Duodenal mucosa (tissue), 2 donors: ENCODE measurements around the gene TMEM219.
"Not testable (repeated sequence)": the region's sequence is repeated elsewhere in the genome, so short reads cannot be mapped to it uniquely, and the experiment has no call there.

Experiments
- H3K27ac ChIP-seq: one replicate; pipeline ENCODE4 v1.7.0; 2013; ENCODE audit warnings: low read depth, low read length
- H3K27me3 ChIP-seq, 2 donors: one replicate each; pipeline ENCODE4 v1.7.0; 2013; ENCODE audit warnings: low read length in 2 of 2, control low read depth in 1 of 2; ENCODE audit not compliant: insufficient read depth in 2 of 2, control insufficient read depth in 1 of 2
- H3K36me3 ChIP-seq, 2 donors: one replicate each; pipeline ENCODE4 v1.7.0; 2013; ENCODE audit warnings: low read length in 2 of 2, control low read depth in 1 of 2; ENCODE audit not compliant: insufficient read depth in 2 of 2, control insufficient read depth in 1 of 2
- H3K4me1 ChIP-seq, 2 donors: one replicate each; pipeline ENCODE4 v1.7.0; 2013; ENCODE audit warnings: low read length in 2 of 2, control low read depth in 1 of 2; ENCODE audit not compliant: insufficient read depth in 2 of 2, control insufficient read depth in 1 of 2
- H3K4me3 ChIP-seq, 2 donors: one replicate each; pipeline ENCODE4 v1.7.0; 2013; ENCODE audit warnings: low read length in 2 of 2, low read depth in 1 of 2
- H3K9ac ChIP-seq, 2 donors: one replicate each; pipeline ENCODE4 v1.7.0; 2013; ENCODE audit warnings: low read length in 2 of 2, low read depth in 1 of 2
- H3K9me3 ChIP-seq, 2 donors: one replicate each; pipeline ENCODE4 v1.7.0; 2013; ENCODE audit warnings: low read length in 2 of 2, control low read depth in 1 of 2; ENCODE audit not compliant: control insufficient read depth in 1 of 2

Gene TMEM219

DNA sequence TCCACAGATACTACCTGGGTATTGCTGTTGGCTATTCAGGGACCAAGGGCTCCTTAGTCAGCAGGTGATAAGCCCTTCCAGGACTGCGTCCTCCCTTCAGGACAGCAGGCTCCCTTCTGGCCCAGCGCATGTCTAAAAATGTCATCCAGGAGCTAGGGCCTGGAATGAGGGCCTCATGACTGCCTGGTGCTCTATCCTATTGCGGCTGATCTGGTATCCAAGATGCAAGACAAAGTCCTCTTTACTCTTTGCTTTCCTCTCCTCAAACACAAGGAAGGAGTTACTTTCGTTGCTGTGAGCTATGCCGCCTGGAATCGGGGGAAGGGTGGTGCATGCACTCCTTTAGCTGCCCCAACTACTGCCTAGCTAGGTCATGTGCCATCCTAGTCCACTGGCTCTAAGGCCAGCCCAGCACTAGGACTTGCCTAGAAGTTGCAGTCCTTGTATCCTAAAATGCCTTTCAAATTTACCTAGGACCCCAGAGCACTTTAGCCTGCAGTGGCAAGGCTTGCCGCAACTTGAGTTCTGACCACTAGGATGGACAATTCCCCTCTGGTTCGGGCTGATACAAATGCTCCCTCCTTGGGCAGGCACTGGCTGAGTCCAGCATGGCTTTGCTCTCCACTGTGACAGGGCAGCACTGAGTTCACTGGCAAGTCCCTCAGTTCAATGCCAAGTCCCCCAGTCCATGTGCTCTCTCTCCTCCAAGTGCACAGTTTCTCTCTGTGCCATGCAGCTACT is 10.1 kb upstream of the TMEM219 start:
- H3K9ac ChIP-seq: no peak overlapping the region
- H3K27ac ChIP-seq: no peak overlapping the region
- no peak overlapping the region for H3K4me3 ChIP-seq
- H3K27me3 ChIP-seq: no peaks in the 10 kb centered on the region
- no peaks in the 10 kb centered on the region for H3K36me3 ChIP-seq
- H3K4me1 ChIP-seq: no peaks in the 10 kb centered on the region
- H3K9me3 ChIP-seq: no peaks in the 10 kb centered on the region

DNA sequence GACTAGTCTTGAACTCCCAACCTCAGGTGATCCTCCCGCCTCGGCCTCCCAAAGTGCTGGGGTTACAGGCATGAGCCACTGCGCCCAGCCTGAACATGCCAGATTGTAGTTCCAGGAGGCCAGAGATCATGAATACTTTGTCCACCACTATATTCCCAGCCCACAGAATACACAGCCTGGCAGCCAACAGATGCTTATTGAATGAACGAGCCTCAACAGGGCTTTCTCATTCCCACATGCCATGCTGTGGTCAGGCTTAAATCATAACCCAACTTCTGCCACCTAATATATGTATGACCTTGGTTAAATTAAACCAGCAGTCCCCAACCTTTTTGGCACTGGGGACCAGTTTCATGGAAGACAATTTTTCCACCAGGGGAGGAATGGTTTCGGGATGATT is 3.1 kb upstream of the TMEM219 start:
- Histone ChIP-seq H3K27ac (no peak overlapping the region), H3K36me3 (no peaks in the 10 kb centered on the region), H3K27me3 (no peaks in the 10 kb centered on the region), H3K4me1 (peaks cover 12 to 17% of the 10 kb centered on the region in 2 donors), H3K9me3 (no peaks in the 10 kb centered on the region), H3K9ac (no peak overlapping the region), H3K4me3 (no peak overlapping the region)

DNA sequence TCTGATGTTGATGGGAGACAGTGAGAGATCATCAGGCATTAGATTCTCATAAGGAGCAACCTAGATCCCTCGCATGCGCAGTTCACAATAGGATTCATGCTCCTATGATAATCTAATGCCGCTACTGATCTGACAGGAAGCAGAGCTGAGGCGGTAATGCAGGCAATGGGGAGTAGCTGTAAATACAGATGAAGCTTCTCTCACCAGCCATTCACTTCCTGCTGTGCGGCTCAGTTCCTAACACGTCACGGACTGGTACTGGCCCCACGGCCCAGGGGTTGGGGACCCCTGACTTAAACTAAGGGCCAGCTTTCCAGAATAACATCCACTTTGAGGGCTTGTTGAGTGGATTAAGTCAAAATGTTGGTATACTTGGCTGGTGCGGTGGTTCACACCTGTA is 2.6 kb upstream of the TMEM219 start:
- peaks cover 12 to 17% of the 10 kb centered on the region in 2 donors for H3K4me1 ChIP-seq
- H3K36me3 ChIP-seq: no peaks in the 10 kb centered on the region
- H3K27ac ChIP-seq: no peak overlapping the region
- no peaks in the 10 kb centered on the region for H3K27me3 ChIP-seq
- H3K9me3 ChIP-seq: no peaks in the 10 kb centered on the region
- no peak overlapping the region for H3K4me3 ChIP-seq
- no peak overlapping the region for H3K9ac ChIP-seq

DNA sequence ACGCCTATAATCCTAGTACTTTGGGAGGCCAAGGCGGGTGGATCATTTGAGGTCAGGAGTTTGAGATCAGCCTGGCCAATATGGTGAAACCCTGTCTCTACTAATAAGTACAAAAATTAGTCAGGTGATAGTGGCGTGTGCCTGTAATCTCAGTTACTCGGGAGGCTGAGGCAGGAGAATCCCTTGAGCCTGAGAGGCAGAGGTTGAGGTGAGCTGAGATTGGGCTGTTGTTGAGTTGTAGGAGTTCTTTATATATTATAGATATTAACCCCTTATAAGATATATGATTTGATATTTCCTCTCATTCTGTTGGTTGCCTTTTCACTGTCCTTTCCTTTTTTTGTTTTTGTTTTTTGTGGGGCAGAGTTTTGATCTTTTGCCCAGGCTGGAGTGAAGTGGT is 2.1 kb upstream of the TMEM219 start:
- H3K27me3 ChIP-seq, H3K36me3 ChIP-seq, H3K4me3 ChIP-seq, H3K9me3 ChIP-seq, H3K9ac ChIP-seq, H3K27ac ChIP-seq: not testable (repeated sequence)
- peaks cover 12 to 20% of the 10 kb centered on the region in 2 donors for H3K4me1 ChIP-seq

DNA sequence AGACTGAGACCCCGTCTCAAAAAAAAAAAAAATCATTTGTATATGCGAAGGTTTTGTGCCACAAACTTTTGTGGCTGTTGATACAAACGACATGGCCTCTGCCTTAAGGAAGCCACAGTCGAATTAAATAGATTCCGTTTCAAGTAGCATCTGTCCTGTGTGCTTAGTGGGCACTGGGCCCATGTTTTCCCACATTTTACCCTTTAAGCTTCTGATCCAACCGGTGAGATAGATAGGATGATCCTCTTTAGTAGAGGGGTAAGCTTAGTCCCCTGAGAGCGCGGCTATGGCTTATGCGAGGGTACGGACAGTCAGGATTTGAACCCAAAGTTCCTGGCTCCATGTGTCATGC is 776 bp upstream of the TMEM219 start:
- H3K9ac ChIP-seq: peak overlapping the region; percentile 79 to 96
- H3K4me3 ChIP-seq: peak overlapping the region; percentile 87 to 94
- no peaks in the 10 kb centered on the region for H3K27me3 ChIP-seq
- H3K36me3 ChIP-seq: no peaks in the 10 kb centered on the region
- peaks cover 12 to 23% of the 10 kb centered on the region in 2 donors for H3K4me1 ChIP-seq
- H3K9me3 ChIP-seq: no peaks in the 10 kb centered on the region
- H3K27ac ChIP-seq: no peak overlapping the region

DNA sequence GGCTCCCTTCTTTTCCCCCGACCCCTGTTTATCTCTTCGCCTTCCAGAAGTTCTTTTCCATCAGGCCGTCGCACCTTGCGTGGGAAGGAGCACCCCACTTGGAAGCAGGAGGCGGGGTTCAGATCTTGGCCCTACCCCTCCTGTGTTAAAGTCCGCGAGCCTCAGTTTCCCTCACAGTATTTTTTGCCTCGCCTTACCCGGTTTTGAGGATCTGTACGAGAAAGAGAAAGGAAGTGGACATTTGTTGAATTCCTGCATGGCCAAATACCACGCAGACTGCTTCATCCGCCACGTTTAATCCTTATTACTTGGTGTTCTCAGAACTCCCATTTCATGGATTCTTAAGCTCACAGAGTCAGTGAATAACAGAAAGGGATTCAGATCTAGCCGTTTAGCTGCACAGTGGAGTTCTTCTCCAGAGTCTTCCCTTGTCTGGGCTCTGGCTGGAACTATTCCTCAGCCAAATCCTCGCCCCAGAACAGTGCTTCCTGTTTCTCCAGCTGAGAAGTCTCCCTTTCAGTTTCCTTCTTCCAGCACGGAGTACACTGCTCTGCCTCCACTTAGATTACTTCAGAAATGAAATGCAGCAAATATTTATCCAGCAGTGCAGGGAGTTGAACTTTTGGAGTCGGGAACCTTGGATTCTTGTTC is 590 bp downstream of the TMEM219 start:
- Histone ChIP-seq H3K36me3 (peaks cover 0 to 4% of the 10 kb centered on the region in 2 donors), H3K27me3 (no peaks in the 10 kb centered on the region), H3K4me1 (peaks cover 12 to 23% of the 10 kb centered on the region in 2 donors), H3K4me3 (peak overlapping the region; percentile 87 to 94), H3K9me3 (no peaks in the 10 kb centered on the region), H3K27ac (peak overlapping the region; percentile 92), H3K9ac (peak overlapping the region; percentile 90 to 96)

DNA sequence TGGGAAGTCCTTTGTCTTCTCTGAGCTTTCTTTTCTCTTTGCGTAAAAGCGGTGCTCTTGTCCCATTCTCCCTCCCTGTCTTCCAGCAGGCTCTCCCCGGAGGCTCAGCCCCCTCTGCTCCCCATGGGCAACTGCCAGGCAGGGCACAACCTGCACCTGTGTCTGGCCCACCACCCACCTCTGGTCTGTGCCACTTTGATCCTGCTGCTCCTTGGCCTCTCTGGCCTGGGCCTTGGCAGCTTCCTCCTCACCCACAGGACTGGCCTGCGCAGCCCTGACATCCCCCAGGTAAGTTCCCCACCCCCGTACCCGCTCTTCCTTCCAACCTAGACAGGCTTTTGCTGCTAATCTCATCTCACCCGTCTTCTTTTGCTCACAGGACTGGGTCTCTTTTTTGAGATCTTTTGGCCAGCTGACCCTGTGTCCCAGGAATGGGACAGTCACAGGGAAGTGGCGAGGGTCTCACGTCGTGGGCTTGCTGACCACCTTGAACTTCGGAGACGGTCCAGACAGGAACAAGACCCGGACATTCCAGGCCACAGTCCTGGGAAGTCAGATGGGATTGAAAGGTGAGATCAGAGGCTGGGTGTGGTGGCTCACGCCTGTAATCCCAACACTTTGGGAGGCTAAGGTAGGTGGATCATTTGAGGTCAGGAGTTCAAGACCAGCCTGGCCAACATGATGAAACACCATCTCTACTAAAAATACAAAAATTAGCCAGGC is 1.3 kb downstream of the TMEM219 start:
- H3K4me3 ChIP-seq: peak overlapping the region; percentile 87 to 94
- peak overlapping the region; percentile 53 for H3K27ac ChIP-seq
- H3K36me3 ChIP-seq: peaks cover 4 to 9% of the 10 kb centered on the region in 2 donors
- peaks cover 12 to 23% of the 10 kb centered on the region in 2 donors for H3K4me1 ChIP-seq
- H3K27me3 ChIP-seq: no peaks in the 10 kb centered on the region
- no peaks in the 10 kb centered on the region for H3K9me3 ChIP-seq
- peak overlapping the region; percentile 90 to 96 for H3K9ac ChIP-seq

DNA sequence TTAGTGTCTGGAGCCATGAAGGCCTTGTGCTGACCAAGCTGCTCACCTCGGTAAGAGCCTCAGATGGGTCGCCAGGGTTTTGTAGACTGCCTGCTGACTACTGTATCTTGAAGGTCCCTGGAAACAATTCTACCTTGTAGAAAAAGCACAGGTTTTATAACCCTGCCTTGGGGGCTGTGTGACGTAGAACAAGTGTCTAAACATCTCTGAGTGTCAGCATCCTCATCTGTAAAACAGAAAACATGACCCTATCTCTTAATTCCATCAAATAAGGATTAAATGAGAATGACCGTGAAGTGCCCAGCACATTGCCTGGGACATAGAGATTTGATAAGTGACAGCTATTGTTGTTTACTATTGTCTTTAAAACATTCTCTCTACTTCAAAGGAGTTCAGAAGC is 6.3 kb downstream of the TMEM219 start:
- no peak overlapping the region for H3K4me3 ChIP-seq
- no peak overlapping the region for H3K27ac ChIP-seq
- H3K9me3 ChIP-seq: no peaks in the 10 kb centered on the region
- H3K36me3 ChIP-seq: peaks cover 11 to 32% of the 10 kb centered on the region in 2 donors
- no peak overlapping the region for H3K9ac ChIP-seq
- no peaks in the 10 kb centered on the region for H3K27me3 ChIP-seq
- H3K4me1 ChIP-seq: peaks cover 5 to 10% of the 10 kb centered on the region in 2 donors

DNA sequence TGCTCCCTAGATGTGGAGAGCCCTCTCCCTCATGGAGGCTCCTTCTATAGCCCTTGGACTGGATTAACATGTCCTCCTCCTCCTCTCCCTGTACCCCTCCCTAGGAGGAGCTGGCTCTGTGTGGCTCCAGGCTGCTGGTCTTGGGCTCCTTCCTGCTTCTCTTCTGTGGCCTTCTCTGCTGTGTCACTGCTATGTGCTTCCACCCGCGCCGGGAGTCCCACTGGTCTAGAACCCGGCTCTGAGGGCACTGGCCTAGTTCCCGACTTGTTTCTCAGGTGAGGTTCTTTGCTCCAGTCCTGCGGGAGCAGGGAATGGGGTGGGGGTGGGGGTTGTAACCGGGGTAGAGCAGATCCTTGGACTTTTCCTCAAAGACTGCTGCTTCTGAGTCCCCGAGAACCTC is 9.4 kb downstream of the TMEM219 start:
- no peak overlapping the region for H3K4me3 ChIP-seq
- H3K36me3 ChIP-seq: peaks cover 11 to 32% of the 10 kb centered on the region in 2 donors
- no peak overlapping the region for H3K9ac ChIP-seq
- H3K27me3 ChIP-seq: no peaks in the 10 kb centered on the region
- H3K27ac ChIP-seq: no peak overlapping the region
- H3K4me1 ChIP-seq: peaks cover 24 to 26% of the 10 kb centered on the region in 2 donors
- H3K9me3 ChIP-seq: no peaks in the 10 kb centered on the region

DNA sequence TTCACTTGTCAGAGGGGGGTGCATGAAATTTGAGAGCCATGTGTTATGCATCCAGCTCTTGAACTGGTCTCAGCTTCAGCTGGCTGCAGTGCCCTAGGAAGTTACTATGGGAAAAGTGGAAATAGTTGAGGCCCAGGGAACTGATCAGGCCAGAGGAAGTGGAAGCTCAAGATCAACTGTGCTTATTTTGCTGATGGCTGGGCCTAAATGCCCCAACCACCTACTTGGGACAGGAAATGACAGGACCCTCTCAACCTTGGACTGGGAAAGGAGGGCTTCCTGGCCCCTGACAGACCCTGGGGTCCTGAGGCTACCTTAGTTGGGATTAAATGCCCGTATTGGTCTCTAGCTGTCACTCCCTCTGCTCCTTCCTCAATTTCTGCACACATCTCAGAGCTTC is 10.6 kb downstream of the TMEM219 start:
- H3K27ac ChIP-seq: no peak overlapping the region
- no peak overlapping the region for H3K9ac ChIP-seq
- no peaks in the 10 kb centered on the region for H3K27me3 ChIP-seq
- H3K4me1 ChIP-seq: peaks cover 31 to 33% of the 10 kb centered on the region in 2 donors
- no peaks in the 10 kb centered on the region for H3K9me3 ChIP-seq
- no peak overlapping the region for H3K4me3 ChIP-seq
- peaks cover 11 to 28% of the 10 kb centered on the region in 2 donors for H3K36me3 ChIP-seq
